Measurements from ENCODE around the gene UTP25.

Gene UTP25

GRCh38 chr1:209805875-209806760 is 21.7 kb upstream of the UTP25 start, which contains the start of gene IRF6:
IRF6 (minus strand) TSS chr1:209806142; CDS start chr1:209801413, 4,729 bp downstream.
- DNase-seq, result peak; percentile 62 to 65

DNA sequence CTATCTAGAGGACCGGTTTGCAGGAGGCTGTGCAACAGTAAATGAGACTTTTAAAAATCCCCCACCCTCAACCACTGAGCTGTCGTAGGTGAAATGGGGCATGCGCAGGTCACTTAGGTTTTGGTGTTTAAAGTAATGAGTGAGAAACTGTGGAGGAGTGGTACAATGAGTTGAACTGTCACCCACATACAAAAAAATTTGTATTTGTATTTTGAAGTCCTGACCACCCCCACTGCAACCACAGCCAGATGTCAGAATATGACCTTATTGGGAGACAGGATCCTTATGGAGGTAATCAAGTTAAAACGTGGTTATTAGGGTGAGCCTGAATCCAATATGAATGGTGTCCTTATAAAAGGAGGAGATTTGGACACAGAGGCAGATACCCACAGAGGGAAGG is 20.3 kb upstream of the UTP25 start:
- DNase-seq, result no peak

GRCh38 chr1:209808059-209808581 is 19.7 kb upstream of the UTP25 start:
- DNase-seq, result no peak

GRCh38 chr1:209809611-209810010 is 18.2 kb upstream of the UTP25 start:
- DNase-seq, result no peak

GRCh38 chr1:209810783-209811182 is 17.0 kb upstream of the UTP25 start:
- DNase-seq, result no peak

DNA sequence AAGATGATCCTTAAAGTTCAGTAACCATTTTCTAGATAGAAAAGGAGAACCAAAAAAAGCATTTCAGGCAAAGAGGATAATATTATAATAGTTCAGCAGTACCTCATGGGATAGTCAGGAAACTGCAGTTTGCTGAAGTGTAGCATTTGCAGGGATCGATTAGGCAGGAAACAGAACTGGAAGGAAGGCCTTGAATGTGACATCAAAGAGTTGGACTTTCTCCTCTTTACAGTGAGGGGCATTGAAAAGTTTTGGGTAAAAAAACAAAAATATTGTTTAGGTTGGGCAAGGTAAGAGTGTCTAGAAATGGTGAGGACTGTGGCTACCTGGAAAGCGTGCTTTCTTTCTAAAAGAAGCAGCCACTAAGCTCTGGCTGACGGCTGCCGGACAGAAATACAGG is 13.9 kb upstream of the UTP25 start:
- DNase-seq, result no peak

GRCh38 chr1:209815490-209815889 is 12.3 kb upstream of the UTP25 start:
- DNase-seq, result no peak

DNA sequence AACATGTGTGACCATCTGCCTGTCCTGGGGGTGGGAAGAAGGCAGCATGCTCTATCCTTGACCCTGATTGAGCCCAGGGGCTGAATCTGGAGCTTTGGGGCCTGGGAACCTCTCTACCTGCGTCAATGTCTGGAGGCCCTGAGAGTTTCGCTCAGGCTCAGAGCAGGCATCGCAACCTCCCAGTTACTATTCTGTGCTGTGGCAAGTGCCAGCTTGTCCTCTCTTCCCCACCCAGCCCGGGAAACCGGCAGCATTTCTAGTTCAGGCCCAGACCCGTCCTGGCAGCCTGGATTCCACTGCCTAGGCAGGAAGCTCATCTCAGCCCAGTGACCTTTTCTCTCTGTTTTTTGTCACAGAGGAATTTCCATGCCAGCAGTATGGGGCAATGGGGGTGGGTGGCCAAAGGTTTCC is 11.8 kb upstream of the UTP25 start:
- DNase-seq, result no peak

DNA sequence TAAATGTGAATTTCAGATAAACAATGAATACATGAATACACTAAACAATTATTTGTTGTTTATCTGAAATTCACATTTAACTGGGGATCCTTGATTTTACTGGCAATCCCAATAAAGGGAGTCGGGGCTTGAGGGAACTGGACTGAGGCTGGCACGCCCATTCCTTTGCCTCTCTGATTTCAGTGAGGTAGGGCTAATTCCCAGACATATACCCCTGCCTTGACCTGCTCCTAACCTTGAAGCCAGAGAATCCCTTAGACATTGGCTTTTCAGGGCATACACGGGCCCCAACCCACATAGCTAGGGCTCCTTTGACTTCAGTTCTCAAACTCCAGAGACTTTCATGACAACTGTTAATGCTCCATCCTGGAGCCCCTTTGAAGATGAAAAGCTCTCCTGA is 10.8 kb upstream of the UTP25 start:
- no peak for DNase-seq

- no peak for DNase-seq
These were observed 10.1 kb upstream of the UTP25 start for GRCh38 chr1:209817691-209818090.

DNA sequence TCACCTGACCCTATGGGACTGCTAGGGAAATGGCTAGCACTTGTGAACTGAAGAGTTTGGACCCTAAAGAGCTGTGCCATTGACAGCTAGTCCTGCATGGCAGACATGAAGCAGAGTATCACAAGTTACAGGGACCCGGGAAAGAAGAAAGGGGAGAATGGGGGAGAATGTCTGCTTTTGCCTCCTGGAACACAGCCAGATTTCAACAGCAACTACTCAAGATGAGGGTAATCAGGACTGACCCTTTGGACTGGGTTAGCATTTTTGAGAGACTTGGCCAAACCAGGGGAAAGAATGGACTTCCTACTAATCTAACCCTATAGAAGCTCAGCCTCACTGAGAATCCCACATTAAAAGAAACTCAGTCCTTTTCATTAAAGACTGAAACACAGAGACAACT is 8.7 kb upstream of the UTP25 start:
- no peak for DNase-seq

DNA sequence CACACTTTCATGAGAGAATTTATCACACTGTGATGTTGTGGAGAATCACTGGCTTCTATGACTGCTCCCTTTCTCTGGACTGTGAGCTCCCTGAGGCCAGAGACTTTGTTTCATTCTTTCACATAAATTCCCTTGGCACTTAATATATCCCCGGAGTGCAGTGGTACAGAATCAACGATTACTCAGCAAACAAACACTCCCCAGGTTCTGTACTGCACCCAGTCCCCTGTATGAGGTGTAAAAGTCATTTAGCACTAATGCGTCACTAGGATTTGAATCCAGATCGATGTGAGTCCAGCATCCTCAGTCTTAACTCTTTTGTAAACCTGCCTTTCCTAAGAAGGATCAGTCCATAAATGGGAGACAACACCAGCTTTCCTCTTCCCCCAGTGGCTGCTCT is 6.8 kb upstream of the UTP25 start:
- DNase-seq, result no peak

GRCh38 chr1:209822706-209823105 is 5.1 kb upstream of the UTP25 start:
- DNase-seq, result no peak

DNA sequence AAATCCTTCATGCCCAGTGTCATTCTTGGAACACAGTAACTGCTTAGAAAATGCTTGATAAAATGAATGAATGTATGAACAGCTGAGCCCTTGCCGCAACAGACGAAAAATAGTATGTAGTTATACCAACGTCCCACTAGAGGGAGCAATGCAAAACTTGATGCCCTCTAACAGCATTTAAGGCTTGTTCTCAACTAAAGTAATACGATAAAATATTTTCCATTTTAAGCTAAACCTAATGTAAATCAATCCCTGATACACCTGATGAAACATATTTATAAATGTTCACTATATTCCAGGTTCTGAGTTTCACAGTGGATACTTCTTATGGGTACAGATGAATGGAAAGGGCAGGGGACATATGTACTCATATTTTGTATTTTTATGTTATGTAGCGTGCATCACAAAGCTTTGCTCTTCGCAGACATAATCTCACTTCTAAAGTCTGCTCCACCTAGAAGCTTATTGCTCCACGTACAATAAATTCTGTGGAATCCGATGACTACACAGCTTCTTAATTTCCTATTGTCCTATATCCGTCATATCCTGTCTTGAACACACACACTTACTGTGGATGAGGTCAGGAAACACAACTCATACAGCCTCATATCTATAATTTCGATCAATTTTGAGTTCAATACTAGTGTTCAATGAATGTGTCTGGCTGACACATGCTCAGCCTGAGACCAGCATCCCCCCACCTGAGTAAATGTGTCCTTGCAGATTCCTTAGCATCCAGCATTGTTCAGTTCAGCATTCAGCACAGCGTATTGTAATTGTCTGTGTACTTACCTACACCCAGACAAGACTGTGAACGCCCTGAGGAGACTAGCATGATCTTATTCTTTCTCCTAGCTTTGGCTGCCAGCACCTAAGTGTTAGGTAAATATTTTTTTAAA is 4.4 kb upstream of the UTP25 start:
- DNase-seq, result no peak

- DNase-seq, result no peak
These were observed 2.0 kb upstream of the UTP25 start for GRCh38 chr1:209825591-209826434.

GRCh38 chr1:209829716-209830115 is 1.9 kb downstream of the UTP25 start:
- DNase-seq, result no peak

- no peak for DNase-seq
These were observed 3.0 kb downstream of the UTP25 start for GRCh38 chr1:209830722-209831121.

DNA sequence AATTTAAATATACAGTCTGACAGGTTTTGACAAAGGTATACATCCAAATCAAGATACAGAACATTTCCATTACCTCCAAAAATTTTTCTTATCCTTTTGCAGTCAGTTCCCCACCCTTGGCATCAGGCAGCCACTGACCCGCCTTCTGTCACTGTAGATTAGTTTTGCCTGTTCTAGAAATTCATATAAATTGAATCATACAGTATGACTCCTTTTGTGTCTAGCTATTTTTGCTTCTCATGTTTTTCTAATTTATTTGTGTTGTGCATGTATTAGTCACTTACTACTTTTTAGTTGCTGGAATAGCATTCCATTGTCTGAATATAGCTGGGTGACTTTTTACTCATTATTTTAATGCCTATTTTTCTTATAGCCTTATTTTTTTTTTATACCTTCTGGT is 3.8 kb downstream of the UTP25 start:
- no peak for DNase-seq

DNA sequence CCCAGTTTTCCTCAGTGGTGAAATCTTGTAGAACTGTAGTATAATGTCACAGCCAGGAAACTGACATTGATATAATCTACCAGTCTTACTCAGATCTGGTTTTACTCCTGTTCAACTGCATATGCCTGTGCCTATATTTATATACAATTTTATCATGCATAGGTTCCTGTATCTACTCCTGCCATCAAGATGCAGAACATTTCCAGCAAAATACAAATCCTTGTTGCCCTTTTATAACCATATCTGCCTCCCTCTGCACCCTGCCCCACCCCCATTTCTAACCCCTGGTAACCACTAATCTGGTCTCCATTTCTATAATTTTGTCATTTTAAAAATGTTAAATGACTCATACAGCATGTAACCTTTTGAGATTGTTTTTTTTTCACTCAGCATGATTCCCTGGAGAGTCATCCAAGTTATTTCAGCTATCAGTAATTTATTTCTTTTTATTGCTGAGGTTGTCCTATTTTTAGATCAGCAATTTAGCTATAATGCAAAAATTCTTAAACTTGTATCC is 8.1 kb downstream of the UTP25 start:
- DNase-seq, result no peak

- DNase-seq, result no peak
These were observed 9.9 kb downstream of the UTP25 start for GRCh38 chr1:209837671-209838070.

DNA sequence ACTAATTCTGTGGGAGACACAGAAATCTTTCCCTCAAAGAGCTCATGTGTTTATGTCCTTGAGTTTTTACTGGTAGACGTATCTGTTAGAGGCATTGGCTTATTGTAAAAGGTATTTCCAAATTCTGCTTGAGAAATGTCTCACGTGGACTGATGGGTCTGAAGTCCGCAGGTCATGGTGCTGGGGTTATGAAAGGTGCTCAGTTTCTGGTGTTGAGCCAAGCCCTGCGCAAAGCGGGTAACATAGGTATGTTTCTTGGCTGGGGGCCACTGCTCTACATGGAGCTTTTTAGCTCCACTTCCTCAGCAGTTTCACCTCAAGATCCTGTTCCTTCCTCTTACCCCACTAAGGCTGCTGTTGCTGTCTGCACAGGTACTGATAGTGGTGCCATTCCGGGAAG is 10.8 kb downstream of the UTP25 start:
- DNase-seq, result no peak

DNA sequence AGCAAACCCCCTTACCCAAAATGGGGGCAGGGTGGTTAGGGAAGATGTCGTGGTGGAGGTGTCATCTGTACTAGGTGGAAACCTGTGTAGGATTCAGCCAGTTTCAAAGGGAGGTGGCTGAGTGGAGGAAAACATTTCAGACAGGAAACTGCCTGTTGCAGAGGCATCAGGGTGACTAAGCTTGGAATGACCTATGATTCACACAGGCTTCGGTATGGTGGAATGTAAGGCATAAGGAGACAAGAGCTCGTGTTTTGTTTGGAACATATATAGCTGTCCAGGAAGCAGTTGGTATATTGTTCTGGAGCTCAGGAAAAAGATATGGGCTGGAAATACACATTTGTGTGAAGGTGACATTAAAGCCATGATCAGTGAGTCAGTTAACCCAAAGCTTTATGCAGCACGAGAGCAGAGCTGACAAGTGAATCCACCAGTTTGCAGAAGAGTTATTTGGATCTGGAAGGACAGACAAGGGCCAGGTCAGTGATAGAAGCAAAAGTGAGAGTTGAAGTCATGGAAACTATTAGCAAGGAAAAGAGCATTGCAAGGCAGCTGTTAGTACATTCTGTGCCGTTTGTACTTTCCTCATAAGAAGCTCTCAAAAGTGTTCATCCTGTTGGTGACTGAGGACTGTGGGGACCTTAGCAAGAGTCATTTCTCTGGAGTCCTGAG is 12.2 kb downstream of the UTP25 start:
- DNase-seq, result peak in 1 of 2 experiments; percentile 8

All from stimulated activated CD4-positive, alpha-beta T cell treated with anti-CD3 and anti-CD28 coated beads, Interleukin-4, amount 100 ng/mL, for 4 hours (primary cell).